GM19025 (cell line): Measurements from ENCODE around the gene MYO3B.
"Not testable (repeated sequence)": the region's sequence is repeated elsewhere in the genome, so short reads cannot be mapped to it uniquely, and the experiment has no call there.

Experiments
- ATAC-seq: cut with Tn5 transposase; IDR thresholded peaks from one replicate; pipeline ENCODE4 v1.9.1; 2021; ENCODE audit warnings: mild to moderate bottlenecking, low read depth, moderate library complexity; ENCODE audit not compliant: unreplicated experiment

MYO3B gene

DNA sequence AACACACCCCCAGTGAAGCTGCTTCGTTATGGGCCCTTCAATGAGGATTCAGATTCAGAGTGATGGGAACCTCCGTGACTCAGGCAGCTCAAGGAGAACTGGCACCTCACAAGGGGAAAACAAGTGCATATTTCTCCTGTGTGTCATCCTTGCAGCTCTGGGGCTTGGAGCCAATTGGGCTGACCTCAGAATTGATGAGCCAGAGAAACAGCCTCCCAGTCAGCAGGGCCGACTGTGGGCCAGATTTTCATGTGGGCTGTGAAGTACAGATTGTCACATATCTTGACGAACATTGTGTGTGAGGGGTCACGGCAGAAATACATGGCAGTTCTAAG lies 347.6 kb downstream of the MYO3B start:
- no peak for ATAC-seq

DNA sequence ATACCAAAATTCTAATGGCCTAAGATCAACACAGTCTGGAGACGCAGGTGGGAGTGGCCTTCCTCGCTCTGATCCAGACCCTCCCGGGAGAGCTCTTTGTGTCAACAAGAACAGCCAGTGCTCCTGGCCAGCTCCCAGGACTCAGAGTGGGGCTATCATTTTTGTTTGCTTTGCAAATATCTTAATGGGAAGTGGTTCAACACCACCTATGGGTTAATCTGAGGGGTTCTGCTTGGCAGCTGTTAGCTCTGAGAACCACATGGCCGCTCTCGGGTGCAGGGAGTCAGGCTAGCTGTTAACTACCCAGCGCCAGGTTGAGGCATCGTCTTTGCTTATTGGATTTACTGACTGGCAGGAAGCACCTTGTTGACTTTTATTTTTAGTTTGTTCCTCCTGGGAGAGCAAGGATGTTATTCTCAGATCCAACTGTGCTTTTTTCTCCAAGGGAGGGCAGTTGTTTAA lies 352.4 kb downstream of the MYO3B start:
- ATAC-seq: no peak

DNA sequence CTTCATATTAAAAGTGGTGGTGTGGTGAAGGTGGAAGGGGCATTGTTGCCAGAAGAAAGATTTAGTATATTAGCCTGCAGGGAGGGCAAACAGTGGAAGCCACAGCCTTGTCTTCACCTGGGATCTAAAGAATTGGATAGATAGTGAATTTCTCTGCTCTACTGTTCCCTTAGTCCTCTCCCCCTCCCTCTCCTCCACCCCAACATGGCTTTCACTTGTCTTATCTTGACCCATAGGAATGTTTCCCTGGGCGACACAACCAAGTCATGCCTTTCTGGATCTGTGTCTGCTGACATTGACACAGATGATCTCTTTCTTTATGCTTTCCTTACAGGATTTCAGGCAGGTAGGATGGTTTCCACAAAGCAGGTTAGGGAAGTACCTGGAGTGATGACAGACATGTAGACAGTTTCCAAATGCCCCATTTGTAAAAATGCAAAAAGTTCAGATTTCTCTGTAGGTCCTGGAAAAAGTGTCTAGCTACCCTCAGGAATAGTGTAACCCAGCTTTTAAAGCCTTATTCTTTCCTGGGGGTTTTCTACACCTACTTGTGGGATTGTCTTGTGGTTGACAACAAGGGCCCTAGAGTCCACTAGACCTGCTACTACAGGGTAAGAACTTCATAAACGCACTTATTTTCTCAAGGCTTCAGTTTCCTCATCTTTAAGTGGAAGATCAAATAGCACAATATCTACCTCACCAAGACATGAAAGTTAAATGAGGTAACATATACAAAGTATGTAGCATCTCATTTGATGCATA lies 353.0 kb downstream of the MYO3B start:
- ATAC-seq: no peak

DNA sequence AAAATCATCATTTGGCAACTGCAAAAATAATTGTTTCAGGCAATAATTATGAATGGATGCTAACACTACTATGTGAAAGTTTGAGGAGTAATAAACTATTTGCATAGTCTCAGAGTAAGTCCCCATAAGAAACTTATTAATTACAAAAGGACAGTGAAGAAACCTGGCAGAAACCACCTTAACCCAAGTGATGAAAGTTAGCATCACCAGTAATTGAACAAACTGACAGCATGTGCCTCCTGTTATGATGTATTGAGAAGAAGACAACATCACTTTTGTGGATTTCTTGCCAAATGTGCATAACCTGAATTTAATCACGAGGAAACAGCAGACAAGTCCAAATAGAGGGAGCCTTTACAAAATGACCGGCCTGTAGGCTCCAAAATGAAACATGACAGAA lies 353.9 kb downstream of the MYO3B start:
- no peak for ATAC-seq

DNA sequence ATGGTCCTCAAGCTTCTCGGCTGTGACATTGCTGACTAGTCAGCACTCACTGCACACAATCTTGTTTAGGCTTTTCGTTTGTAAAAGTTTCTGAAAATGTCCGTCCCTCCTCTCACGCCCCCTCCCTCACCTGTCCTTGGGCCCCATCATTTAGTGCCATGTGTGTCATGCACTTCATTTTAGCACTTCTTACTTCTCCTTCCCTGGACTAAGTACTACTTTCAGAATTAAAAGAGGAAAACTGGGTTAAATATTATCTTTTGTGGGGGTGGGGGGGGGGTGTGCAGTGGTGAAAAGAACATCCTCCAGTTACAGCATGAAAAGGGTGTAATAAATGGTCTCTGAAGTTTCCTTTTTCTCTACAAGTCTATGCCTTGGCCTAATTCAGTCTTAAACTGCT lies 355.2 kb downstream of the MYO3B start:
- no peak for ATAC-seq

DNA sequence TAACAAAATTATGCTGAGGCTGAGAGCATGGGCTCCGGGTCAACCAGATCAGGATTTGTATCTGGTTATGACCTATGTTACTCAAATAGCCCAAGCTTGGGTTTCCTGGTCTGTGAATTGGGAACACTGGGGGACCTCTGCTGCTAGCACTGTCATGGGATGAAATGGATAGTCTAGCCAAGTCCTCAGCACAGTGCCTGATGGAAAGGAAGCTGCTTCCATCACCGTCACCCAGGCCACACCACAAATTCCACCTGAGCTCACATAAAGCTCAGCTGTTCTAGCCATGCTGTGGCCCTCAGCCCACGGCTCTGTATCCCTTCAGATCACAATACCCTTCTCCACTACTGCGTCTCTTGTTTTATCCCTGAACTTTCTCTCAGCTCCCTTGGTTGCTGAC lies 357.6 kb downstream of the MYO3B start:
- ATAC-seq: no peak

DNA sequence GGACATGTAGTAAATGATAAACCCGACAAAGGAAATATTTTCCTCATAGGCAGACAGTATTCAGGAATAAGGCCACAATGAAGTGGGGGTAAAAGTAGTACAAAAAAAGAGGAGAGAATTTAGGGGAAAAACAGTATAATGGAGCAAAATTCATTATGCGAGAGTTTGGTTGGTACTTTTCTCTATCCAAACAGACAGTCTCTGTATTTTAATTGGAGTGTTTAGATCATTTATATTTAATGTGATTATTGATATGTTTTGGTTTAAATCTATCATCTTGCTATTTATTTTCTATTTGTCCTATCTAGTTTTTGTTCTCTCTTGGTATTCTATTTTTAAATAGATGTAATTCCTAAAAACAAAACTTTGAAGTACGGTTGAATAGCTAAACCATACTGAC lies 366.9 kb downstream of the MYO3B start:
- no peak for ATAC-seq

DNA sequence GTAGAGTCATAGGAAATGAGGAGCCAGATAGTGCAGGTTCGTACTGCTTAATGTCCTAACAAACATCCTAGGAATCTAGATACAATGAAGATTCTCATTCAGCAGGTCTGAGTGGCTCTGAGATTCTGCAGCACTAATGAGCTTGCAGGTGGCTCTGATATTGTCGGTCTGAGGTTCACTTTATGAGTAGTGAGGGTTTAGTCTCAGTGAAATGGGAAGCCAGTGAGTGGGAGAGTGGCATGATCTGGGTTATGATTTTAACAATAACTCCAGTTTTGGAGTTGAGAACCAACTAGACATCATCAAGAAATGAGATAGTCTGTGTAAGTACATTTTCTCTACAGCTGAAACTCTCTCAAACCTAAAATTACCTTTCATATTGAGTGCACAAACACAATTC lies 370.4 kb downstream of the MYO3B start:
- ATAC-seq: no peak

DNA sequence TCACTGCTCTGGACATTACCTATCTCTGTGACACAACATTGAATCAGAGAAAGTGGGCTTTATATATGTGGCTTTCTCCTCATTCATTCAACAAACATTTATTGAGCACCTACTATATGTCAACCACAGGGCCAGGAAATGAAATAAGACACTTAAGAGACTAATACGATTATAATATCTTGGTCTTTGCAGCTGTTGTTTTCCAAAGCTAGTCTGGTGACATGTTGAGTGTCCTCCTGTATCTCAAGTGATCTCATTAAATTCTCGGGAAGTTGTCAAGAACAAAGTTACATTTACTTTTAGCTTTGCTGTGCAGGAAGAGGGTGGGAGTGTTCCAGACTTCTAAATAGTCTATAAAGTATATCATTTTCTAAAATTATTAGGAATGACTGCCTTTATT lies 372.6 kb downstream of the MYO3B start:
- ATAC-seq: no peak

DNA sequence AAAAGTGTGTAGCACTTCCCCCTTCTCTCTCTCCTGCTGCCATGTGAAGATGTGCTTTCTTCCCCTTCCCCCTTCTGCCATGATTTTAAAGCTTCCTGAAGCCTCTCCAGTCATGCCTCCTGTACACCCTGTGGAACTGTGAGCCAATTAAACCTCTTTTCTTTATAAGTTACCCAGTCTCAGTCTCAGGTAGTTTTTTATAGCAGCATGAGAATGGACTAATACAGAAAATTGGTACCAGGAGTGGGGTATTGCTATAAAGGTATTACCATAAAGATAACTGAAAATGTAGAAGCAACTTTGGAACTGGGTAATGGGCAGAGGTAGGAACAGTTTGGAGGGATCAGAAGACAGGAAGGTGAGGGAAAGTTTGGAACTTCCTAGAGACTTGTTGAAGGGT lies 374.0 kb downstream of the MYO3B start:
- not testable (repeated sequence) for ATAC-seq

DNA sequence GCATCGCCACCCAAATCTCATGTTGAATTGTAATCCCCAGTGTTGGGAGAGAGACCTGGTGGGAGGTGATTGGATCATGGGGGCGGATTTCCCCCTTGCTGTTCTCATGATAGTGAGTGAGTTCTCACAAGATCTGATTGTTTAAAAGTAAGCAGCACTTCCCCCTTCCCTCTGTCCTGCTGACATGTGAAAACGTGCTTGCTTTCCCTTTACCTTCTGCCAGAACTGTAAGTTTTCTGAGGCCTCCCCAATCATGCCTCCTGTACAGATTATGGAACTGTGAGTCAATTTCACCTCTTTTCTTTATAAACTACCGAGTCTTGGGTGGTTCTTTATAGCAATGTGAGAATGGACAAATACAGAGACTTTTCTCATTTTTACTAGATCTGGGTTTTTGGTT lies 375.8 kb downstream of the MYO3B start:
- ATAC-seq: no peak

DNA sequence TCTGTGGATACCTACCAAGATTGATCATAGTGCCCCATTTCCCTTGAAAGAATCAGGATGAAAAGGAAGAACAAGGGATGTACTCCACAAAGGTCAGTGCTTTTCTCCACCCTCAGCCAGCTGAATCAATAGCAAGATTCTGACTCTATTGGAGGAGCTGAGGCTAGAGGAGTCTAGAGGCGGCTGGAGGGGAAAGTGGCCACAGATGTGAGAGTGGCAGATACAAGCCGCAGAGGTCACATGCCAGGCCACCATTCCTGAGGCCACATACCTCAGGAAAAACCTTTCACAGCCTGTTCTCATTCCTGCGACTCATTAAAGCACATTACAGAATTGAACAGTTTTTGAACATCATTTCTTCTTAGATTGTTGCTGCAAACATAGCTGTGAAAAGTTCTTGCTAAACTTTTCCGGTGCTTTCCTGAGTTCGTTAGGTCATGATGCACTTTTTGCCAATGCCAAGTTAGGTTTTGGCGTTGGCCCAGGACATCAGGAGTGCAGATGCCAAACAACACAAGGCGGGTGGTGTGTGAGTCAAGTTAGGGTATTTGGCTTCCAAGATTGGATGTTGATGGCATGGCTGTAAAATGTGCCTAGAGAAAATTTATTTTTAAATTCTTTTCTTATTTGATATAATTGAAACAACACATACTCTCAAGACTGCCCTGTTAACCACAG lies 376.5 kb downstream of the MYO3B start:
- ATAC-seq: no peak

DNA sequence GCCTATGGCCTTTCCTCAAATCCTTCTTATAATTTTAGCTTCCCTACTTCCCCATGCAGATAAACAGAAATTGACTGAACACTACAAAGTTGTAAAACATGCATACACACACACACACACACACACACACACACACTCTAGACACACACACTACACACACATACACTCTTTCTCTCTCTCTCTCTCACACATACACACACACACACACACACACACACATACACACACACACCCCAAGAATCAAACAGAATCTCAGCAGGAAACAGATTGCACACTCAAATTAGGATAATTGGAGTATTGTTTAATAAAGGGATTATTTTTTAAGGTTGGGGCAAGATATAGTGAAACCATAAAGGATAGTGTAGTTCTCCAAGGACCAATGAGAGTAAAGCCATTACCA lies 385.0 kb downstream of the MYO3B start:
- ATAC-seq: no peak

DNA sequence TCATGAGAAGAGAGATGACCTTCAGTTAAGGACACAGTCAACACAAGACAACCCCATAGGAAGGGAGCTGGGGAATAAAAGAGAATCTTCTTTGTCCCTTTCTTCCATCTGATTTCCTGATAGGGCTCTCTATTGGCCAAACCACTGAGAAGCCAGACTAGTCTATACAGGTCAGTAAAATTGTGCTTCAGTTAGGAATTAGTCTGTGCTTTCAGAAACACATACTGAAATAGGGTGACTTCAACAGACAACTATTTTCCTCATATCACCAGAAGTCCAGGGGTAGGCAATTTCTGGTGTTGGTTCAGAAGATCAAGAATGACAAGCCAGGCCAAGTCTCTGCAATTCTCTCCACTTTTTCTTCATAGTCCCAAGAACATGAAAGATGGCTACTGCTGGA lies 385.5 kb downstream of the MYO3B start:
- no peak for ATAC-seq

DNA sequence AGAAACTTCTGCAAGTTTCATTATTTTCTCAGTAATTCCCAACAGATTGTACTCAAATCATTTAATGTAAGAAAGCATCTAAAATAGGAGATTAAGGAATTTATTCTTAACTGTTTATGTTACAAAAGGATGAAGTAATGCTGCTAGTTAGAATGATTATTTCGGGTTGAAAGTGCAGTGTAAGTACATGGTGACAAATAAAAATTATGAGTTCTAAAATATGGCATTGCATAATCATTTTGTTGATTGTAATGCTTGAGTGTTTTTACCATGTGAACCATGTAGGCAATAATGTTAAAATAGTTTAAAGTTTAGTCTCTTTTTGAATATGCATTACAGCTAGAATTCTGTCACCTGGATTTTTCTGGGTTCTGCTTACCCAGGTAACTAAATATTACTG lies 388.2 kb downstream of the MYO3B start:
- ATAC-seq: no peak

DNA sequence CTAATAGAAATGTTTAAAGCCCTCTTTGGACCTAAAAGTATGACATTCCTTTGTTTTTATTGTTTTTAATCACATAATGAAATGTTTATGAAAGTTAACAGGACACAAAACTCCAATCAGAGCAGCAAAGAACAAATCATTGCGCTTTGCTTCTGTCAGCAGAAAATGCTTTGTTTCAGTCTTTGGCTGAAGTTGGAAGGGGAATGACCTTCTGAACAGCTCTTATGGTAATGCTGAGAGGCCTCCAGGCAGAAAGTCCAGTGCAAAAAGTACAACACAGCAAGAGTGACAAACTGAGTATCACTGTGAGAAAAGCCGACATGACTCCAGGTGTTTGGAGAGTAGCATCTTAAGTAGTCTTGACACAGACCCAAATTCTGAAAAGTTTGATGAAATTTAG lies 389.5 kb downstream of the MYO3B start:
- no peak for ATAC-seq

DNA sequence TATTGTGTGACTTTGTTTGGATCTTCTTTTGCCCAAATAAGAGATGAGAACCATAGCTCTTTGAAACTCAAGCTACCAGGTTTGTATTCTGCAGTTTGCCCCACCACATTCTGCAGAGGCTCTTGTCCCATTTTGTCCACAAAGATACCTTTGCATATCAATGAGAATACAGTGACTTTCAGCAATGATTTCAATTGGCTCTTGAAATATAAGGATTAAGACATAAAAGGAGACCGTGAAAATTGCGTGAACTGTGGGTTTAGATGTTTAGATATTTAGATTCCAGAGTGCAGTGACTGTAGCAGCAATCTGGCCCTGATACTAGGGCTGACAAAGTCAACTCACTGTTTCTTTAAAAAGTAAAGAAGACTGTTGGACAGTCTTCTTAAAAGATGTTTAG lies 390.6 kb downstream of the MYO3B start:
- no peak for ATAC-seq

DNA sequence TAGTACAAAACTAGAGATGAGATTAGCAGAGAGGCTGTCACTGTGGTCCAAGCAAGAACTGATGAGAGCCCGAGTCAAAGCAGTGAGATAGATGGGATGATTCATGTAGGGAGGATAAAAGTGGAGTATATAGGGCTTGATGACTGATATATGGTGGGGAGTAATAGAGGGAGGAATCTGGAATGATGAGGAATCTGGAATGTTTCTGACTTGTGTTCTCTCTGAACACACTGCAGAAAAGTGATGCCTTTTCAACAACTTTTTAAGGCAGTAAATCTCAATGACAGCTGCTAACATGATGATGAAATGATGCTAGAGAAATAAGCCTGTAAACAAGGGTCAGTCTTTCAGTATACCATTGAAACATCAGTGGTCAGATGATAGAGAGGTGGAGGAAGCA lies 393.7 kb downstream of the MYO3B start:
- ATAC-seq: no peak

DNA sequence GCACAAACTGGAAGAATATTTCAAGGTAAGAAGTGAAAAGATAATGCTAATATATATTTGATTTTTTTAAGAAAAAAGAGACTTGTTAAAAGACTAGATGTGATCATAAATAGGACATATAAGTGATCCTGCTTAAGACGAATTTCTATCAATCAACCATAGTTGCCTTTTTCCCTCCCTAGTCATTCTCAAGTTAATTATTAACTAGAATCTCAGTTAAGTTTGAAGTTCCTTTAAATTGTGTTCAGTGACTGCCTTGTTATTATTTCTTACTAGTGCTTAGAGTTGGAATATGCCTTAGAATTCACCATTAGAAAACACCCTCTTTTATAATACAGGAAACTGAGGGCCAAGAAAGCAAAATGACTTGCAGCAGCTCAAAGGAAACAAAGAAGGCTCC lies 395.7 kb downstream of the MYO3B start:
- ATAC-seq: no peak

DNA sequence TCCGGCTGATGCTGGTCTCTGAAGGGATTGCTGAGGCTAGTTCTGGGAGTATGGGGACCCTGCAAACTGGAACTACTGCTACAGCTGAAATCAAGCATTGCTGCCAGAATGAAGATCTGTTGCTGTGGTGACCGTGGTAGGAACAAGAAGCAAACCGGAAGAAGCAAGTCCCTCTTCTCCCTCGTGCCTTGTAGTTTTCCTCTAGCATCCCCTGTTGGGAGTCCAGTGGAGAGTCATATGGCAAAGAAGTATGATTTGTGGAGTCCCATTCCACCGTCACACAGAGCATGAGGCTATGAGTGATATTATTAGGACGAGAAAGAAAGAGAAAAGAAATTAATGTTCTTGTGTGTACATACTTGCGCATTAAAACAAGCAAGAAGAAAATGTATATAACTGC lies 398.3 kb downstream of the MYO3B start:
- no peak for ATAC-seq

DNA sequence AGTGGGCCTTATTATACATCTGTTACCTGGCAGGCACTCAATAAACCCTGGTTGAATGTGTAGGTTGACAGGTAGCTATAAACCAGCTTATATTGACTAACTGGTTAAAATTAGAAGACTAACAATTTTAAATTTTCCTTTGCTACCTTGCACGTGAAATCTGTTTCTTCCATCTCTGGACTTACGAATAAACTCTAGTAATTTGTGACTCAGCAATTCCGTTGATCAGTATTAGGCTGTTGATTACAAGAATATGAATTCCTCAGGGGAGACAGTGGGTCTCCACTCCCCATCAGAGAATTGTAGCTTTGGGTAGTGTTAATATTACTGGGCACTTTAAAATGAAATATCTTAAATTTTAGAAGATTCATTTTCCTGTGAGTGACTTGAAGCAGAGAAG lies 399.4 kb downstream of the MYO3B start:
- ATAC-seq: no peak

DNA sequence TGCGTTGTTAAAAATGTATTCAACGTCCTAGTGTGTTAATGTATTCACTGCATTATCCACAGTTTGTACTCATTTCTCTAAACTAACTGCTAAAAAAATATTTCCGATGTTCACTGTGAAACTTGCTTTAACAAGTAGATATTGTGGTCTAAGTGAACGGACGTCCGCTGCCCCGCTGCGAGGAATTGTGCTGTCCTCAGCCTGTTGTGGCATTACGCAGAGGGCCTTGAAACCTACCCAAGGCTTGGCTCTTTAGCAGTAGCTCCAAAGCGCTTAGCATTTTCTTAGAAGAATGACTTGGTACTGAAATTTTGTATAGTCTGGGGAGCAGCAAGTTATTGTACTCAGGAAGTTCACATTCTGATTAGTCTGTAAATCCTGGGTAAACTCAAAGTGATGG lies 400.7 kb downstream of the MYO3B start:
- no peak for ATAC-seq
